HL-60 (cell line): Measurements from ENCODE around the gene TLR9.

ENCODE experiments used
- DNase-seq, 2 experiments: peaks; one replicate each; pipeline ENCODE4 v3.0.0-alpha.2; 2010 to 2020; ENCODE audit warnings: low read depth in 1 of 2, low spot score in 1 of 2
- H3K27ac ChIP-seq: fragments of 250-450 bp; sonication (Bioruptor Pico); replicated peaks from 2 replicates; pipeline ENCODE4 v1.5.1; 2020; ENCODE audit warnings: mild to moderate bottlenecking, moderate library complexity
- H3K27me3 ChIP-seq: fragments of 250-450 bp; sonication (Bioruptor Pico); 2 replicates; pipeline ENCODE4 v1.5.1; 2021; ENCODE audit warnings: mild to moderate bottlenecking, moderate library complexity; ENCODE audit not compliant: insufficient read depth, poor library complexity, severe bottlenecking
- H3K4me3 ChIP-seq: replicated peaks from 2 replicates; pipeline ENCODE4 v1.5.1; 2011; ENCODE audit warnings: mild to moderate bottlenecking, control low read depth, low read length; ENCODE audit not compliant: insufficient read depth
- GABPA ChIP-seq: IDR thresholded peaks from 2 replicates; pipeline ENCODE4 v1.6.1; 2012; ENCODE audit warnings: low read depth
- POLR2AphosphoS5 ChIP-seq: IDR thresholded peaks from 2 replicates; pipeline ENCODE4 v1.6.1; 2012; ENCODE audit warnings: low read depth
- SPI1 ChIP-seq: IDR thresholded peaks from 2 replicates; pipeline ENCODE4 v1.6.1; 2012; ENCODE audit warnings: low read depth, mild to moderate bottlenecking, borderline replicate concordance
- TF ChIP-seq, protein P1 (sequence below): IDR thresholded peaks from 2 replicates; pipeline ENCODE4 v1.6.1; 2012; ENCODE audit warnings: low read depth; ENCODE audit not compliant: insufficient replicate concordance
- TF ChIP-seq, protein P2 (sequence below): IDR thresholded peaks from one replicate; pipeline ENCODE4 v1.5.1; 2011; ENCODE audit warnings: low read length, control low read depth, inconsistent platforms; ENCODE audit not compliant: insufficient read depth

Gene TLR9

DNA sequence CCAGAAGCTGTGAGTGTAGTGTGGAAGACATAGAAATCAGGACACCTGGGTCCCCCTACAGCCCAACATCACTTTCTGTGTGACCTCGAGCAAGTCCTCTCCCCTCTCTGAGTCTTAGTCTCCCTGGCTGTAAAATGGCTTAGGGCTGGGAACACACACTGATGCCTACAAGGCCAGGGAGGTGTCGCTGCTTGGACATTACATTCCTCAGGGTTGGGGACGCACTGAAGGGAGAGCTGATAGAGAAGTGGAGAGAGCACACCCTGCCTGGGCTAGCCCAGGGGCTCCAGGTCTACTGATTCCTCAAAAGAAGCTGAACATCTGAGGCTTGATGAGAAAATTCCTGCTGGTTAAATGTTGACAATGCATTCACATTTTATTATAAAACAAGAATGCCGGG, 33.8 kb downstream of the TLR9 start:
- no peak for TF ChIP-seq GABPA
- TF ChIP-seq SPI1 = no peak
- TF ChIP-seq, protein P1, sequence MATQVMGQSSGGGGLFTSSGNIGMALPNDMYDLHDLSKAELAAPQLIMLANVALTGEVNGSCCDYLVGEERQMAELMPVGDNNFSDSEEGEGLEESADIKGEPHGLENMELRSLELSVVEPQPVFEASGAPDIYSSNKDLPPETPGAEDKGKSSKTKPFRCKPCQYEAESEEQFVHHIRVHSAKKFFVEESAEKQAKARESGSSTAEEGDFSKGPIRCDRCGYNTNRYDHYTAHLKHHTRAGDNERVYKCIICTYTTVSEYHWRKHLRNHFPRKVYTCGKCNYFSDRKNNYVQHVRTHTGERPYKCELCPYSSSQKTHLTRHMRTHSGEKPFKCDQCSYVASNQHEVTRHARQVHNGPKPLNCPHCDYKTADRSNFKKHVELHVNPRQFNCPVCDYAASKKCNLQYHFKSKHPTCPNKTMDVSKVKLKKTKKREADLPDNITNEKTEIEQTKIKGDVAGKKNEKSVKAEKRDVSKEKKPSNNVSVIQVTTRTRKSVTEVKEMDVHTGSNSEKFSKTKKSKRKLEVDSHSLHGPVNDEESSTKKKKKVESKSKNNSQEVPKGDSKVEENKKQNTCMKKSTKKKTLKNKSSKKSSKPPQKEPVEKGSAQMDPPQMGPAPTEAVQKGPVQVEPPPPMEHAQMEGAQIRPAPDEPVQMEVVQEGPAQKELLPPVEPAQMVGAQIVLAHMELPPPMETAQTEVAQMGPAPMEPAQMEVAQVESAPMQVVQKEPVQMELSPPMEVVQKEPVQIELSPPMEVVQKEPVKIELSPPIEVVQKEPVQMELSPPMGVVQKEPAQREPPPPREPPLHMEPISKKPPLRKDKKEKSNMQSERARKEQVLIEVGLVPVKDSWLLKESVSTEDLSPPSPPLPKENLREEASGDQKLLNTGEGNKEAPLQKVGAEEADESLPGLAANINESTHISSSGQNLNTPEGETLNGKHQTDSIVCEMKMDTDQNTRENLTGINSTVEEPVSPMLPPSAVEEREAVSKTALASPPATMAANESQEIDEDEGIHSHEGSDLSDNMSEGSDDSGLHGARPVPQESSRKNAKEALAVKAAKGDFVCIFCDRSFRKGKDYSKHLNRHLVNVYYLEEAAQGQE = no peak
- no peak for TF ChIP-seq POLR2AphosphoS5
- TF ChIP-seq, protein P2, sequence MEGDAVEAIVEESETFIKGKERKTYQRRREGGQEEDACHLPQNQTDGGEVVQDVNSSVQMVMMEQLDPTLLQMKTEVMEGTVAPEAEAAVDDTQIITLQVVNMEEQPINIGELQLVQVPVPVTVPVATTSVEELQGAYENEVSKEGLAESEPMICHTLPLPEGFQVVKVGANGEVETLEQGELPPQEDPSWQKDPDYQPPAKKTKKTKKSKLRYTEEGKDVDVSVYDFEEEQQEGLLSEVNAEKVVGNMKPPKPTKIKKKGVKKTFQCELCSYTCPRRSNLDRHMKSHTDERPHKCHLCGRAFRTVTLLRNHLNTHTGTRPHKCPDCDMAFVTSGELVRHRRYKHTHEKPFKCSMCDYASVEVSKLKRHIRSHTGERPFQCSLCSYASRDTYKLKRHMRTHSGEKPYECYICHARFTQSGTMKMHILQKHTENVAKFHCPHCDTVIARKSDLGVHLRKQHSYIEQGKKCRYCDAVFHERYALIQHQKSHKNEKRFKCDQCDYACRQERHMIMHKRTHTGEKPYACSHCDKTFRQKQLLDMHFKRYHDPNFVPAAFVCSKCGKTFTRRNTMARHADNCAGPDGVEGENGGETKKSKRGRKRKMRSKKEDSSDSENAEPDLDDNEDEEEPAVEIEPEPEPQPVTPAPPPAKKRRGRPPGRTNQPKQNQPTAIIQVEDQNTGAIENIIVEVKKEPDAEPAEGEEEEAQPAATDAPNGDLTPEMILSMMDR = no peak
- Histone ChIP-seq H3K4me3 (no peak overlapping the region), H3K27me3 (no peaks in the 10 kb centered on the region), H3K27ac (no peak overlapping the region)
- DNase-seq = no peak

DNA sequence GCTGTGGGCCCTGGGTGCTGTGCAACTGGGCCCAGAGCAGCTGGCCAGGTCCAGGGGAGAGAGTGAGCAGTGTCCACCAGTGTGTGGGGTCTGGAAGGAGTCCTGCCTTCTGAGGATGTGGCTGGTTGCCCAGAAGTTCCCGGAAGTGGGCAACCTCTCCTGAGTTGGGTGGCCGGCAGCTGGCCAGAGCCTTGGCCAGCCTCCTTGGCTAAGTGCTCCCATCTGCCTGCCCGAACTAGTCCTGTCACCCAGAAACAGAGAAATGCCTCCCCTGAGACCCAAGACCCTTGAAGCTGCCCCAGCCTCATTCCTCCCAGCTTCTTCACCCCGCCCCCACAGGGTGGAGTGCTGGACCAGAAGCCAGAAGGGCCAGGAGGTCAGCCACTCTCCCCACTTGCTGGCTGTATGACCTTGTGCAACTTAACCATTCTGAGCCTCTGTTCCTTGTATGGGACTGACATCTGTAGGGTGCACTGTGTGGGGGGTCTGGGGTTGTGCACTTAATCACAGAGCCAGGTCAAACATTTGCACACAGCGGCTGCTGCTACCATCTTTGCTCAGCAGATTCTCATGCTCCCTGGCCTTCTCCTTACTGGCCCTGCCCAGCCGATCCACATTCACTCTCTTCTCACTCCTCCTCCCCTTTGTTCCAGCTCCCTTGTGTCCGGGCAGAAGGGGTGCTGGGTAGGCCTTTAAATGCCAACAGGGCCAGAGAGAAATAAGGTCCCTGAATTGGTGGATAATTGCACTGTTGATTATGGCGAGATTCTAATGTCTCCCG, 35.0 kb downstream of the TLR9 start:
- H3K4me3 ChIP-seq = no peak overlapping the region
- H3K27me3 ChIP-seq = no peaks in the 10 kb centered on the region
- no peak for TF ChIP-seq SPI1
- no peak for TF ChIP-seq GABPA
- DNase-seq = no peak
- H3K27ac ChIP-seq = peak overlapping the region; percentile 95

DNA sequence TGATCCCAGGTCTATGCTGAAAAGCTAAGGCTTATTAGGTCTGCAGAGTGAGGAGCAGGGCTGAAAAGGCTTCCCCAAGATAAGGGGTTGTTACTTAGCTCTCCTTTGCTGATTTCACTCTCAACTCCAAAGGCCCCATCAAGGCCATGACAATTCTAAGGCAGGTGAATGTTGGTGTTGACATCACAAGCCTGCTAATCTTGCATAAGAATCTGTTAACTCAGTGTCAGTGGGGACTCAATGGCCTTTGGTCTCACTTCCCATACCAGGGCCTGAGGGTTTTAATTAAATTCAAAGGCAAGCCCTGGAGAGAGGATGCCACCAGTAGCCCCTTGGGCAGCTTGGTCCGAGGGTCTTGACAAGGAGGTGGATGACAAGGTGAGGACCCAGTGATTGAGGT, 36.9 kb downstream of the TLR9 start:
- H3K27me3 ChIP-seq = no peaks in the 10 kb centered on the region
- TF ChIP-seq, protein P1 = no peak
- TF ChIP-seq GABPA = no peak
- TF ChIP-seq, protein P2 = no peak
- no peak for TF ChIP-seq SPI1
- no peak for TF ChIP-seq POLR2AphosphoS5
- peak in 1 of 2 experiments; percentile 64 for DNase-seq
- H3K4me3 ChIP-seq = no peak overlapping the region
- peak overlapping the region; percentile 95 for H3K27ac ChIP-seq

DNA sequence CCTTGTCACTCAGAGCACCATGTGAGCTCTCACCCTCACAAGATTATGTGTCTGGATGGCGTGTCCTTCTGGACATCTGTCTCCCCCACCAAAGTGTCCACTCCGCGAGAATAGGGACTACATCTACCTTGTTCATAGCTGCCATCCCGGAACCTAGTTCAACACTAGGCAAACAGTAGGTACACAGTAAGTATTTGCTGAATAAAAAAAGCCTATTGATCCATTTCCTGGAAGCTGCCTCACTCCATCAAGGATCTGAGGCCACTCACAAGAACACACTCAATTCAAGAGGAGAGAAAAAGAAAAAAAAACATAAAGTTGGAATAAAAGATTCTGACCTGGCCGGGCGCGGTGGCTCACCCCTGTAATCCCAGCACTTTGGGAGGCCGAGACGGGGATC, 38.7 kb downstream of the TLR9 start:
- peak overlapping the region; percentile 95 for H3K27ac ChIP-seq
- TF ChIP-seq SPI1 = no peak
- no peak for TF ChIP-seq POLR2AphosphoS5
- TF ChIP-seq, protein P2 = no peak
- no peak for TF ChIP-seq GABPA
- no peaks in the 10 kb centered on the region for H3K27me3 ChIP-seq
- no peak overlapping the region for H3K4me3 ChIP-seq
- DNase-seq = no peak
